OCI-LY3 (cell line): Measurements from ENCODE around the gene LTBP1.

Experiments
- CTCF ChIP-seq: fragments of 200-600, 300-600 bp; sonication (generic); IDR thresholded peaks from 2 replicates; pipeline ENCODE4 v1.5.1; 2014; ENCODE audit warnings: antibody characterized with exemption, low read length, low read depth
- EZH2phosphoT487 ChIP-seq: fragments of 200-600 bp; shearing (Covaris generic); IDR thresholded peaks from 2 replicates; pipeline ENCODE4 v1.6.1; 2018; ENCODE audit warnings: antibody characterized with exemption, mixed run types, low read depth

GRCh38 chr2:33106115-33106514 lies 159.4 kb downstream of the LTBP1 start:
- TF ChIP-seq EZH2phosphoT487 (no peak), CTCF (no peak)
